ENCODE measurements around the gene PDCD2L. TPM values are rescaled to one million over a fixed set of nuclear protein-coding genes. Genes with fewer than 3 reads are reported as not detected.

The PDCD2L gene
- total RNA-seq, 4 donors from 2014 or later = 7.9 to 15.1 (median 9.1) TPM

- peak; percentile 86 for DNase-seq
- TF ChIP-seq CTCF (IDR thresholded peaks at IDR 0.05) (peak; percentile 27 to 76 (median 48)), POLR2A (IDR thresholded peaks at IDR 0.05) (peak in 3 of 4 donors; percentile 47 to 56 (median 52))
- peaks cover 0 to 17% (median 3%) of the 10 kb centered on the region in 3 donors for H3K36me3 ChIP-seq
- intact Hi-C loops (cut with DNase I) = no loop called here
- no peaks in the 10 kb centered on the region for H3K9me3 ChIP-seq
- H3K27ac ChIP-seq = peak overlapping the region; percentile 82 to 89 (median 88)
- peak overlapping the region; percentile 23 to 66 (median 44) for H3K4me3 ChIP-seq
- H3K27me3 ChIP-seq = no peaks in the 10 kb centered on the region
- WGBS, 2 donors = 7 to 11% methylated on average over 15 to 24 of the region's 61 CpGs
- peaks cover 4 to 32% (median 13%) of the 10 kb centered on the region in 3 donors for H3K4me1 ChIP-seq
These were observed 44.9 kb upstream of the PDCD2L start for GRCh38 chr19:34359140-34359953.

DNA sequence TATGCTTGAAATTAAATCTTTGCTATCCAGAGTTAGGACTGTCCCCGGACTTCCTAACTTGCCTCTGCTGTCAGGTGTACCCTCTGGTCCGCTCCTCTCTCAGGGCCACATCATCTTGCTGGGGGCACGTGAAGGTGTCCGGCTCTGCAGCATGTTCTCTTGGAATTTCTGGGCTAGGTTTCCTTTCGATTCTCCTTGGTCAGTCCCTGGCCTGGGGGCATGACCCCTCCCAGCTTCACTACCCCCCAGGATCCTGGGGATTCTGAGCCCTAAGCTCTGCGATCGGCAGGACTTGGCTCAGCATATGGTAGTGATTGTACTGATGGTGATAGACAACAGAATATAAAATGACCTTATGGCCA is 44.3 kb upstream of the PDCD2L start:
- DNase-seq = no peak
- H3K9me3 ChIP-seq = no peaks in the 10 kb centered on the region
- intact Hi-C loops (cut with DNase I) = loop anchor here (10.0 kb wide), 1 partner anchor 65 kb away; the partner anchor contains the start of gene UBA2
- TF ChIP-seq CTCF (IDR thresholded peaks at IDR 0.05) (no peak), POLR2A (IDR thresholded peaks at IDR 0.05) (no peak)
- 73 to 74% methylated on average over 5 to 7 of the region's 7 CpGs for WGBS, 2 donors
- peak overlapping the region; percentile 23 to 66 (median 44) for H3K4me3 ChIP-seq
- peaks cover 0 to 12% (median 3%) of the 10 kb centered on the region in 3 donors for H3K36me3 ChIP-seq
- H3K27ac ChIP-seq = peak overlapping the region; percentile 82 to 89 (median 88)
- no peaks in the 10 kb centered on the region for H3K27me3 ChIP-seq
- peaks cover 7 to 37% (median 17%) of the 10 kb centered on the region in 3 donors for H3K4me1 ChIP-seq

DNA sequence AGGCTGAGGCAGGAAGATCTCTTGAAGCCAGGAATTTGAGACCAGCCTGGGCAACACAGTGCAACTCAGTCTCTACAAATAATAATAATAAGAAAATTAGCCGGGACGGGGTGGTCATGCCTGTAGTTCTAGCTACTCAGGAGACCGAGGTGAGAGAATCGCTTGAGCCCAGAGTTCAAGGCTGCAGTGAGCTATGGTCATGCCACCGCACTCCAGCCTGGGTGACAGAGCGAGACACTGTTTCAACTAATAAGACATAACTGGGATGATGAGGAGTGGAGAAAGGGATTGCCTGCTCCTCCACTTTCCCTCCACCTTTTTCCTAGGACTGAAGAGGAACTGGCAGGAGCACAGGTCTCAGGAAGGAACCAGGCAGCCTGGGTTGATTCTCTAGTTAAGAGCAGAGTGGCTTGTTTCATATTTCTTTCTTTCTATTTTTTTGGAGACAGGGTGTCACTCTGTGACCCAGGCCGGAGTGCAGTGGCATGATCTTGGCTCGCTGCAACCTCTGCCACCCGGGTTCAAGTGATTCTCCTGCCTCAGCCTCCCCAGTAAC is 43.8 kb upstream of the PDCD2L start:
- no peak for DNase-seq
- H3K27me3 ChIP-seq = no peaks in the 10 kb centered on the region
- H3K4me3 ChIP-seq = no peak overlapping the region
- TF ChIP-seq CTCF (IDR thresholded peaks at IDR 0.05) (no peak), POLR2A (IDR thresholded peaks at IDR 0.05) (no peak)
- peaks cover 0 to 7% (median 0%) of the 10 kb centered on the region in 3 donors for H3K36me3 ChIP-seq
- WGBS, 2 donors = 91 to 94% methylated on average over 9 of the region's 9 CpGs
- H3K4me1 ChIP-seq = peaks cover 7 to 33% (median 17%) of the 10 kb centered on the region in 3 donors
- no peaks in the 10 kb centered on the region for H3K9me3 ChIP-seq
- peak overlapping the region; percentile 82 to 89 (median 88) for H3K27ac ChIP-seq
- intact Hi-C loops (cut with DNase I) = loop anchor here (10.0 kb wide), 1 partner anchor 64 kb away; the partner anchor contains the start of gene UBA2

DNA sequence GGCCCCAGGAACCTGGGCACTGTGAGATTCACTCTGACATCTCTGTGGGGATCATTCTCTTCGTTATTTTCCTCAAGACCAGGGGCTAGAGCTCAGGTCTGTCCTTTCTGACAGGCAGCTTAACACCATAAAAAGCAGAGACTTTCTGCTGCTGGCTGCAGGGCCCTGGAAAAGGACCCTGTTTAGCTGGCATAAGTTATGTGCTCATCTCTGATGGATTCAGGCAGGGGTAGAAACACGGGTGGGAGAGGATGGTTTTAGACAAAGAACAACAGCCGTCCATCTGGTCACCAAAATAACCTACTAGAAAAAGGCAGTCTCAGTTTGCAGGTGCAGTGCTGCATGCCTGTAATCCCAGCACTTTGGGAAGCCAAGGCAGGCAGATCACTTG is 41.5 kb upstream of the PDCD2L start:
- intact Hi-C loops (cut with DNase I) = loop anchor here (10.0 kb wide), 1 partner anchor 62 kb away; the partner anchor contains the start of gene UBA2
- Histone ChIP-seq H3K9me3 (no peaks in the 10 kb centered on the region), H3K27me3 (no peaks in the 10 kb centered on the region), H3K4me1 (peaks cover 16 to 55% (median 37%) of the 10 kb centered on the region in 3 donors), H3K27ac (no peak overlapping the region), H3K4me3 (no peak overlapping the region), H3K36me3 (peaks cover 0 to 11% (median 5%) of the 10 kb centered on the region in 3 donors)
- no peak for DNase-seq
- WGBS, 2 donors = 75 to 81% methylated on average over 1 to 2 of the region's 3 CpGs
- no peak for TF ChIP-seq POLR2A (IDR thresholded peaks at IDR 0.05)
- TF ChIP-seq CTCF (IDR thresholded peaks at IDR 0.05) = no peak

DNA sequence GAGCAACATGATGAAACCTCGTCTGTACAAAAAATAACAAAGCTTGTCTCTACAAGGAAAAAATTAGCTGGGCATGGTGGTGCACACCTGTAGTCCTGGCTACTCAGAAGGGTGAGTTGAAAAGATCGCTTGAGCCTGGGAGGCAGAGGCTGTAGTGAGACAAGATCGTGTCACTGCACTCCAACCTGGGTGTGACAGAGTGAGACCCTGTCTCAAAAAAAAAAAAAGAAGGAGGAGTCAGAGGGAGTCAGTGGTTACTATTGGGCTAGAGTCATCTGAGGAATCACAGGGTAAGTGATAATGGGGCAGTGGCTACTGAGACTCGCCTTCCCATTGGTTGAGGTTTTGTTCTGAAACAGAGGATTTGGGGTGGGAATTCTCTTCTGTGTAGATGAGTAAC is 41.1 kb upstream of the PDCD2L start:
- WGBS, 2 donors = 73 to 76% methylated on average over 4 of the region's 4 CpGs
- DNase-seq = no peak
- intact Hi-C loops (cut with DNase I) = loop anchor here (10.0 kb wide), 1 partner anchor 62 kb away; the partner anchor contains the start of gene UBA2
- H3K4me3 ChIP-seq = no peak overlapping the region
- H3K27ac ChIP-seq = no peak overlapping the region
- no peaks in the 10 kb centered on the region for H3K27me3 ChIP-seq
- peaks cover 2 to 15% (median 9%) of the 10 kb centered on the region in 3 donors for H3K36me3 ChIP-seq
- peaks cover 16 to 58% (median 37%) of the 10 kb centered on the region in 3 donors for H3K4me1 ChIP-seq
- no peak for TF ChIP-seq POLR2A (IDR thresholded peaks at IDR 0.05)
- TF ChIP-seq CTCF (IDR thresholded peaks at IDR 0.05) = no peak
- H3K9me3 ChIP-seq = no peaks in the 10 kb centered on the region
